ENCODE measurements around the gene PLEKHO1. TPM values are rescaled to one million over a fixed set of nuclear protein-coding genes. Genes with fewer than 3 reads are reported as not detected.

Gene PLEKHO1
- total RNA-seq, 3 donors from 2014 or later (not counting 1 experiment from before 2014, with no cell fraction given) = 53.3 to 73.8 (median 64.6) TPM

DNA sequence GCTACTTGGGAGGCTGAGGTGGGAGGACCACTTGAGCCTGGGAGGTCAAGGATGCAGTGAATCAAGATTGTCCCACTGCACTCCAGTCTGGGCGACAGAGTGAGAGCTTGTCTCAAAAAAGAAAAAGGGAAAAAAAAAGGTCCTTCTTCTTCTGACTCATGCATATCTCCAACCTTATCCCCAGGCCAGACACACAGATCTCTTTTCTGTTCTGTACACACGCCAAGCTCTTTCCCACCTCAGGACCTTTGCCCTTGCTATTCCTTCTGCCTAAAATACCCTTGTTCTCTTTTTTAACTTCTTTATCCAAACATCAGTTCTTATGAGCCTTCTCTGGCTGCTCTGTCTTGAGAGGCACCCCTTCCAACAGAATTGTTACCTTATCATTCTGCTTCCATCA lies 22.1 kb downstream of the PLEKHO1 start:
- H3K4me1 Mint-ChIP-seq = no peaks in the 10 kb centered on the region
- no peak overlapping the region for H3K27ac Mint-ChIP-seq
- H3K27me3 Mint-ChIP-seq (ENCODE audit: low read depth in 2 of 2) = peaks cover 0 to 1% of the 10 kb centered on the region in 2 donors
- TF ChIP-seq, protein P1, sequence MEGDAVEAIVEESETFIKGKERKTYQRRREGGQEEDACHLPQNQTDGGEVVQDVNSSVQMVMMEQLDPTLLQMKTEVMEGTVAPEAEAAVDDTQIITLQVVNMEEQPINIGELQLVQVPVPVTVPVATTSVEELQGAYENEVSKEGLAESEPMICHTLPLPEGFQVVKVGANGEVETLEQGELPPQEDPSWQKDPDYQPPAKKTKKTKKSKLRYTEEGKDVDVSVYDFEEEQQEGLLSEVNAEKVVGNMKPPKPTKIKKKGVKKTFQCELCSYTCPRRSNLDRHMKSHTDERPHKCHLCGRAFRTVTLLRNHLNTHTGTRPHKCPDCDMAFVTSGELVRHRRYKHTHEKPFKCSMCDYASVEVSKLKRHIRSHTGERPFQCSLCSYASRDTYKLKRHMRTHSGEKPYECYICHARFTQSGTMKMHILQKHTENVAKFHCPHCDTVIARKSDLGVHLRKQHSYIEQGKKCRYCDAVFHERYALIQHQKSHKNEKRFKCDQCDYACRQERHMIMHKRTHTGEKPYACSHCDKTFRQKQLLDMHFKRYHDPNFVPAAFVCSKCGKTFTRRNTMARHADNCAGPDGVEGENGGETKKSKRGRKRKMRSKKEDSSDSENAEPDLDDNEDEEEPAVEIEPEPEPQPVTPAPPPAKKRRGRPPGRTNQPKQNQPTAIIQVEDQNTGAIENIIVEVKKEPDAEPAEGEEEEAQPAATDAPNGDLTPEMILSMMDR (IDR thresholded peaks at IDR 0.05) = no peak
- 91% methylated on average over 2 of the region's 2 CpGs for WGBS (ENCODE audit: insufficient coverage)
- intact Hi-C loops (cut with micrococcal nuclease) = no loop called here
- Histone ChIP-seq H3K27me3 (ENCODE audit: control insufficient read depth, insufficient read depth, low read length) (no peaks in the 10 kb centered on the region), H3K4me3 (ENCODE audit: low read length) (no peak overlapping the region), H3K27ac (ENCODE audit: low read length) (no peak overlapping the region), H3K9me3 (ENCODE audit: control insufficient read depth, insufficient read depth, low read length) (no peaks in the 10 kb centered on the region), H3K36me3 (ENCODE audit: control insufficient read depth, insufficient read depth, low read length) (no peaks in the 10 kb centered on the region), H3K4me1 (ENCODE audit: control insufficient read depth, insufficient read depth, low read length) (peaks cover 4% of the 10 kb centered on the region)
- no peaks in the 10 kb centered on the region for H3K9me3 Mint-ChIP-seq
- no peak for DNase-seq
- ATAC-seq = no peak
- H3K4me3 Mint-ChIP-seq = no peak overlapping the region
- no peaks in the 10 kb centered on the region for H3K36me3 Mint-ChIP-seq

DNA sequence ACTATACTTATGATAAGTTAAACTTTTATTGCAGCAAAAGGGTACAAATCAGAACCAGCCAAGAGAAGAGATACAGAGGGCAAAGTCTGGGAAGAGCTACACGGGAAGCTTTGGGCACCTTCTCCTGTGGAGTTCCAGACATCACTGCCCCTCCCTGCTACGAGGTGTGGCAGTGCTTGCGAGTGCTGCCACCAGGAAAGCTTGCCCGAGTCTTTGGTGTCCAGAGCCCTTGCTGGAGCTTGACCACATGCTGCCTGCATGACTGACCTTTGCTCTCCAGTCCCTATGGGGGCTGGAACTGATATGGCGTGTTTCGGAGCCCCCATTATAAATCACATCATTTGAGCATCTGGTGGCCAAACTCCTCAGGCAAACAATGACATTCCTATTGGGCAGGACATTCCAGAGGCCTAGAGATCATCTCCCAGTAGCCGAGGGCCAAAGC lies 23.4 kb downstream of the PLEKHO1 start:
- no peak for ATAC-seq
- Mint-ChIP-seq H3K4me1 (no peaks in the 10 kb centered on the region), H3K4me3 (no peak overlapping the region), H3K27me3 (ENCODE audit: low read depth in 2 of 2) (no peaks in the 10 kb centered on the region), H3K36me3 (no peaks in the 10 kb centered on the region), H3K27ac (no peak overlapping the region), H3K9me3 (no peaks in the 10 kb centered on the region)
- Histone ChIP-seq H3K27me3 (ENCODE audit: control insufficient read depth, insufficient read depth, low read length) (no peaks in the 10 kb centered on the region), H3K27ac (ENCODE audit: low read length) (no peak overlapping the region), H3K9me3 (ENCODE audit: control insufficient read depth, insufficient read depth, low read length) (no peaks in the 10 kb centered on the region), H3K36me3 (ENCODE audit: control insufficient read depth, insufficient read depth, low read length) (no peaks in the 10 kb centered on the region), H3K4me1 (ENCODE audit: control insufficient read depth, insufficient read depth, low read length) (peaks cover 4% of the 10 kb centered on the region), H3K4me3 (ENCODE audit: low read length) (no peak overlapping the region)
- intact Hi-C loops (cut with micrococcal nuclease) = no loop called here
- 92% methylated on average over 7 of the region's 7 CpGs for WGBS (ENCODE audit: insufficient coverage)
- DNase-seq = no peak
- TF ChIP-seq, protein P1 (IDR thresholded peaks at IDR 0.05) = no peak

DNA sequence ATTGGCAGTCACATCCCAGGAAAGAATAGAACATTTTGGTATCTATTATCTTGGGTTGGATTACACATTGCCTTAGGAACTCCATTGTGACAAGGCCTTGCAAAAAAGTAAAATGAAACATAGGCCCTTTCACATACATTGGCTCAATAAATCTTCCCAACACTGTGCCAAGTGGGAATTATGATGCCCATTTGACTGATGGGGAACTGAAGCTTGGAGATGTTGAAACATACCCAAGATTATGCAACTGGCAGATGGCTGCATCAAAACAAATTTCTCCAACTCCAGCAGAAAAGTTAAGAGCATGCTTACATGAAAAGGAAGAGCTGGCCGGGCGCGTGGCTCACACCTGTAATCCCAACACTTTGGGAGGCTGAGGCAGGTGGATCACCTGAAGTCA lies 26.9 kb downstream of the PLEKHO1 start:
- Mint-ChIP-seq H3K4me3 (no peak overlapping the region), H3K27me3 (ENCODE audit: low read depth in 2 of 2) (no peaks in the 10 kb centered on the region), H3K4me1 (no peaks in the 10 kb centered on the region), H3K36me3 (no peaks in the 10 kb centered on the region), H3K27ac (no peak overlapping the region), H3K9me3 (no peaks in the 10 kb centered on the region)
- Histone ChIP-seq H3K27ac (ENCODE audit: low read length) (no peak overlapping the region), H3K4me1 (ENCODE audit: control insufficient read depth, insufficient read depth, low read length) (no peaks in the 10 kb centered on the region), H3K27me3 (ENCODE audit: control insufficient read depth, insufficient read depth, low read length) (no peaks in the 10 kb centered on the region), H3K36me3 (ENCODE audit: control insufficient read depth, insufficient read depth, low read length) (no peaks in the 10 kb centered on the region), H3K4me3 (ENCODE audit: low read length) (no peak overlapping the region), H3K9me3 (ENCODE audit: control insufficient read depth, insufficient read depth, low read length) (no peaks in the 10 kb centered on the region)
- intact Hi-C loops (cut with micrococcal nuclease) = no loop called here
- DNase-seq (no peak), ATAC-seq (no peak)
- TF ChIP-seq, protein P1 (IDR thresholded peaks at IDR 0.05) = no peak
- 93% methylated on average over 3 of the region's 3 CpGs for WGBS (ENCODE audit: insufficient coverage)

DNA sequence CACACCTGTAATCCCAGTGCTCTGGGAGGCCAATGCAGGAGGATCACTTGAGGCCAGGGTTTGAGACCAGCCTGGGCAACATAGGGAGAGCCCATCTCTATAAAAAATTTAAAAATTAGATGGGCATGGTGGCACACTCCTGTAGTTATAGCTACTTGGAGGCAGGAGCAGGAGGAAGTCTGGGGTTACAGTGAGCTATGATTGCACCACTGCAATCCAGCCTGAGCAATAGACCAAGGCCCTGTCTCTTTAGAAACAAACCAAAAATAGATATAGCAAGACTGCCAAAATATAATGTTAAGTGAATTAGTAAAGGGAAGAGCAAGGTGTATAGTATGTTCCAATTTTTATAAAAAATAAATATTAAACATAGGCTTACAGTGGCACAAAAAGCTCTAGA lies 28.8 kb downstream of the PLEKHO1 start:
- Mint-ChIP-seq H3K36me3 (no peaks in the 10 kb centered on the region), H3K4me3 (no peak overlapping the region), H3K9me3 (no peaks in the 10 kb centered on the region), H3K27me3 (ENCODE audit: low read depth in 2 of 2) (no peaks in the 10 kb centered on the region), H3K27ac (no peak overlapping the region), H3K4me1 (no peaks in the 10 kb centered on the region)
- H3K9me3 ChIP-seq (ENCODE audit: control insufficient read depth, insufficient read depth, low read length) = no peaks in the 10 kb centered on the region
- no peak overlapping the region for H3K4me3 ChIP-seq (ENCODE audit: low read length)
- H3K36me3 ChIP-seq (ENCODE audit: control insufficient read depth, insufficient read depth, low read length) = no peaks in the 10 kb centered on the region
- H3K4me1 ChIP-seq (ENCODE audit: control insufficient read depth, insufficient read depth, low read length) = no peaks in the 10 kb centered on the region
- intact Hi-C loops (cut with micrococcal nuclease) = no loop called here
- no peak for DNase-seq
- no peak overlapping the region for H3K27ac ChIP-seq (ENCODE audit: low read length)
- no peak for ATAC-seq
- H3K27me3 ChIP-seq (ENCODE audit: control insufficient read depth, insufficient read depth, low read length) = no peaks in the 10 kb centered on the region
- TF ChIP-seq, protein P1 (IDR thresholded peaks at IDR 0.05) = no peak
